Skeletal muscle satellite cell (primary cell): Measurements from ENCODE around the gene DDX59.
"Not testable (repeated sequence)": the region's sequence is repeated elsewhere in the genome, so short reads cannot be mapped to it uniquely, and the experiment has no call there.

Experiments
- H3K27me3 ChIP-seq: 2 replicates; pipeline ENCODE4 v1.7.0; 2013; ENCODE audit warnings: low read length; ENCODE audit not compliant: control insufficient read depth, insufficient read depth
- H3K36me3 ChIP-seq: 2 replicates; pipeline ENCODE4 v1.7.0; 2013; ENCODE audit warnings: mild to moderate bottlenecking, control low read depth, low read length; ENCODE audit not compliant: insufficient read depth
- H3K4me1 ChIP-seq: 2 replicates; pipeline ENCODE4 v1.7.0; 2013; ENCODE audit warnings: low read length; ENCODE audit not compliant: control insufficient read depth, insufficient read depth
- H3K4me2 ChIP-seq: 2 replicates; pipeline ENCODE4 v1.7.0; 2013; ENCODE audit warnings: mild to moderate bottlenecking, low read length
- H3K4me3 ChIP-seq: 2 replicates; pipeline ENCODE4 v1.7.0; 2013; ENCODE audit warnings: low read length
- H3K9ac ChIP-seq: 2 replicates; pipeline ENCODE4 v1.7.0; 2013; ENCODE audit warnings: mild to moderate bottlenecking, low read depth, low read length, moderate library complexity
- H3K9me3 ChIP-seq: replicated peaks from 2 replicates; pipeline ENCODE4 v1.7.0; 2013; ENCODE audit warnings: mild to moderate bottlenecking, control low read depth, low read length

The DDX59 gene

GRCh38 chr1:200642481-200642880 is 27.2 kb downstream of the DDX59 start:
- H3K9me3 ChIP-seq, result no peaks in the 10 kb centered on the region
- H3K9ac ChIP-seq, result no peak overlapping the region
- H3K36me3 ChIP-seq, result peaks cover 5% of the 10 kb centered on the region
- no peak overlapping the region for H3K4me2 ChIP-seq
- no peaks in the 10 kb centered on the region for H3K27me3 ChIP-seq
- H3K4me1 ChIP-seq, result peaks cover 18% of the 10 kb centered on the region
- H3K4me3 ChIP-seq, result no peak overlapping the region

DNA sequence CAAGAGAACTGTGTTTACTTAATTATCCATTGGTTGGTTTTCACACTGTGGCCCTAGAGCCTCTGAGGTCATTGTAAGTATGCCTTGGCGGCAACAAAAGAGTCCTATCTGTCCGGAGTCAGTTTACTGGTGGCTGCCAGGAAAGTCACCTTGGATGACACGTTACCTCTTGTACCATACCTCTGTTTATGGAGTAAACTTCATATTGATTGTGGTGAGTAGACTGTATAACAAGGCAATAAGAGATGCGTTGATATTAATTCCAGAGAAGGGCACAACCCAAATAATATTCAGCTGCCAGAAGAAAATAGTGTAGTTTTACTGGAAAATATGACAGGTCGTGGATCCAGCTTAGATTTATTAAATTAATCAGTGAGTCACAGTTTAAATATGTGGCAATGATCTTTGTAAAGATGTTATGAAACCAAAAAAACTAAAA is 28.7 kb downstream of the DDX59 start:
- Histone ChIP-seq H3K9ac (no peak overlapping the region), H3K4me3 (no peak overlapping the region), H3K36me3 (no peaks in the 10 kb centered on the region), H3K27me3 (no peaks in the 10 kb centered on the region), H3K4me2 (no peak overlapping the region), H3K9me3 (no peaks in the 10 kb centered on the region), H3K4me1 (peaks cover 18% of the 10 kb centered on the region)

DNA sequence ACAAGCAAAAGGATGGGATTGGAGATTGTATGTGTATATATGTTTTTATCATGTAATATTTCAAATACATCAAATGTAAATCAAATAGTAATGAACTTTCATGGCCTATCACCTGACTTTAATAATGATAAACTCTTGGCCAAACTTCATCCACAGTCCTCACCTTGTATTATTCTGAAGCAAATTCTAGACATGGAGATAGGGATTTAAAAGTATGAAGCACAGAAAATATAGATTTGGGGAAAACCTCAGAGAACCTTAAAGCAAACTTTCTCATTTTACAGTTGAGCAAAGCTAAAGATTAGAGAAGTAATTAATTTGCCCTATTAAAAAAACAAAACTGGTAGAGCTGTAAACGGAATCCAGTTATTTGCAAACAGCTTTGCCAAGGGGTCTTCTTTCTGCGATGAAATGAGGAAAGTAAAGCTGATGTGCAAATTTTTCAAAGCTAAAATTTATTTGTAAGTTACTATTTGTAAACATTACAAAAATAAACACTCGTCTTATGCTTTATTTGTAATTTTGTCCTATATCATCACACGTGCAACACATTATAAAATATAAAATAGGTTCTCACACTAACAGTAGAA is 29.2 kb downstream of the DDX59 start:
- Histone ChIP-seq H3K9ac (peak overlapping the region; percentile 56), H3K36me3 (no peaks in the 10 kb centered on the region), H3K4me1 (peaks cover 18% of the 10 kb centered on the region), H3K9me3 (no peaks in the 10 kb centered on the region), H3K4me3 (no peak overlapping the region), H3K27me3 (no peaks in the 10 kb centered on the region), H3K4me2 (peak overlapping the region; percentile 33)

DNA sequence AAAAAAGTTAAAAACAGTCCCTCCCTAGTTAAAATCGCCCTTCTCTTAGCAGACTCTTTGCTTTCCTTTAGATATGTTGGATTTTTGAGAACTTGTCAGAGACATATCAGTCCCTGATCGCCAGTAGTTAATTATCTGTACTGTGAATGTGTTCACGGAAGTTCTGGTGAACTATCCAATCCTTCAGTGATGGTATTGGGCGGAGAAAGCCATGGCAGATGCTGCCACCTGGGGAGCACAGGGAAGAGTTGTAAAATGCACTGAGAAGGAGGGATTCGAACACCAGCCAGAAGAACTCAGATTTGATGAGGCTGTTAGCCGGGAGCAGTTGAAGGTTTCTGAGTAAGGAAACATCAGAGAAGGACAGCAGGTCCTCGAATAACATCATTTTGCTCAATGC is 31.6 kb downstream of the DDX59 start:
- no peak overlapping the region for H3K4me2 ChIP-seq
- H3K9me3 ChIP-seq, result no peaks in the 10 kb centered on the region

DNA sequence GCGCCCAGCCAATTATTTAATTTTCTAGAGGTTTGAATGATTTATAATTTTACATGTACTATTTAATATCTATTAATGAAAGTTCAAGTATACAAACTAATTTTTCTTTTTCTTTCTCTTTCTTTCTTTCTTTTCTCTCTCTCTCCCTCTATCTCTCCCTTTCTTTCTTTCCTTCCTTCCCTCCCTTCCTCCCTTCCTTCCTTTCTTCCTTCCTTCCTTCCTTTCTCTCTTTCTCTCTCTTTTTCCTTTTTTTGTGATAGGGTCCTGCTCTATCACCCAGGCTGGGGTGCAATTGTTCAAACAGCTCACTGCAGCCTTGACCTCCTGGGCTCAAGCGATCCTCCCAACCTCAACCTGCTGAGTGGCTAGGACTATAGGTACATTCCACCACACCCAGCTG is 33.0 kb downstream of the DDX59 start:
- H3K9me3 ChIP-seq, result no peaks in the 10 kb centered on the region
- peaks cover 18% of the 10 kb centered on the region for H3K4me1 ChIP-seq
- no peak overlapping the region for H3K4me3 ChIP-seq
- no peak overlapping the region for H3K4me2 ChIP-seq
- H3K27me3 ChIP-seq, result no peaks in the 10 kb centered on the region
- H3K36me3 ChIP-seq, result no peaks in the 10 kb centered on the region
- H3K9ac ChIP-seq, result no peak overlapping the region

More for the DNA sequence above, 31.6 kb downstream of the DDX59 start:
- Histone ChIP-seq H3K4me3 (no peak overlapping the region), H3K4me1 (peaks cover 18% of the 10 kb centered on the region), H3K36me3 (no peaks in the 10 kb centered on the region), H3K9ac (no peak overlapping the region), H3K27me3 (no peaks in the 10 kb centered on the region)

GRCh38 chr1:200634261-200635122 is 35.2 kb downstream of the DDX59 start:
- Histone ChIP-seq H3K27me3 (no peaks in the 10 kb centered on the region), H3K36me3 (no peaks in the 10 kb centered on the region), H3K9ac (no peak overlapping the region), H3K4me2 (no peak overlapping the region), H3K4me3 (no peak overlapping the region), H3K4me1 (no peaks in the 10 kb centered on the region), H3K9me3 (no peaks in the 10 kb centered on the region)

DNA sequence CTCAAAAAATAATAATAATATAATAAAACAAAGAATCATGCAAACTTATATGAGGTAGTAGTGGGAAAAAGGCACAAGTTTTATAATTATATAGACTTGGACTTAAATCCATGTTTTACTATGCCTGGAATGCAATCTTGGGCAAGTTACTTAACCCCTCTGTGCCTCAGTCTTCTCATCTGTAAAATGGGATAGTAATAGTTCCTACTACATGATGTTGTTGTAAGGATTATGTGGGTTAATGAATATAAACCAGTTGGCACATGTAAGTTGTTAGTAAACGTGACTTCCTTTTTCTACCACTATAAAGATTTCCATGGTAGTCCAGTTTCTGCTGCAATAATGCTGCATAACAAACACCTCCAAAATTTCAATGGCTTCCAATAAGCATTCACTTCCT is 38.3 kb downstream of the DDX59 start:
- H3K27me3 ChIP-seq, result no peaks in the 10 kb centered on the region
- no peaks in the 10 kb centered on the region for H3K36me3 ChIP-seq
- no peak overlapping the region for H3K4me3 ChIP-seq
- H3K9ac ChIP-seq, result no peak overlapping the region
- no peaks in the 10 kb centered on the region for H3K4me1 ChIP-seq
- H3K9me3 ChIP-seq, result no peaks in the 10 kb centered on the region
- no peak overlapping the region for H3K4me2 ChIP-seq

GRCh38 chr1:200630515-200630899 is 39.2 kb downstream of the DDX59 start:
- H3K27me3 ChIP-seq, H3K9ac ChIP-seq, H3K4me3 ChIP-seq, H3K9me3 ChIP-seq, H3K4me2 ChIP-seq, H3K36me3 ChIP-seq, H3K4me1 ChIP-seq: not testable (repeated sequence)

- Histone ChIP-seq H3K27me3 (no peaks in the 10 kb centered on the region), H3K4me1 (peaks cover 3% of the 10 kb centered on the region), H3K4me3 (no peak overlapping the region), H3K9ac (no peak overlapping the region), H3K9me3 (no peaks in the 10 kb centered on the region), H3K4me2 (no peak overlapping the region), H3K36me3 (no peaks in the 10 kb centered on the region)
These were observed 39.7 kb downstream of the DDX59 start for GRCh38 chr1:200629876-200630514.

GRCh38 chr1:200628223-200628881 is 41.4 kb downstream of the DDX59 start:
- H3K27me3 ChIP-seq, result no peaks in the 10 kb centered on the region
- no peaks in the 10 kb centered on the region for H3K9me3 ChIP-seq
- no peak overlapping the region for H3K9ac ChIP-seq
- H3K4me1 ChIP-seq, result peaks cover 5% of the 10 kb centered on the region
- H3K36me3 ChIP-seq, result no peaks in the 10 kb centered on the region
- H3K4me3 ChIP-seq, result no peak overlapping the region
- no peak overlapping the region for H3K4me2 ChIP-seq

GRCh38 chr1:200627575-200628222 is 42.0 kb downstream of the DDX59 start:
- H3K4me3 ChIP-seq, result no peak overlapping the region

More at GRCh38 chr1:200627575-200628222, 42.0 kb downstream of the DDX59 start:
- no peaks in the 10 kb centered on the region for H3K9me3 ChIP-seq
- H3K27me3 ChIP-seq, result no peaks in the 10 kb centered on the region
- H3K36me3 ChIP-seq, result no peaks in the 10 kb centered on the region
- H3K4me2 ChIP-seq, result no peak overlapping the region
- H3K9ac ChIP-seq, result no peak overlapping the region
- peaks cover 5% of the 10 kb centered on the region for H3K4me1 ChIP-seq
